MM.1S (cell line): ENCODE data around the gene ZNF638.

ENCODE experiments used
- DNase-seq: peaks from one replicate; pipeline ENCODE4 v3.0.0-alpha.2; 2015
- H2AFZ ChIP-seq: fragments of 300-600 bp; sonication (generic); 2 replicates; pipeline ENCODE4 v1.6.0; 2016; ENCODE audit warnings: antibody characterized with exemption, low read length
- H3F3A ChIP-seq: fragments of 300-600 bp; sonication (generic); 2 replicates; pipeline ENCODE4 v1.6.1; 2016; ENCODE audit warnings: mild to moderate bottlenecking, antibody characterized with exemption, low read length, moderate library complexity, mixed read lengths; ENCODE audit not compliant: insufficient read depth
- H3K27ac ChIP-seq: fragments of 300-600 bp; sonication (generic); 2 replicates; pipeline ENCODE4 v1.5.1; 2016; ENCODE audit warnings: mild to moderate bottlenecking, low read length
- H3K27me3 ChIP-seq: fragments of 300-600 bp; sonication (generic); replicated peaks from 2 replicates; pipeline ENCODE4 v1.6.0; 2016; ENCODE audit warnings: low read length; ENCODE audit not compliant: insufficient read depth
- H3K36me3 ChIP-seq: fragments of 300-600 bp; sonication (generic); replicated peaks from 2 replicates; pipeline ENCODE4 v1.6.1; 2016; ENCODE audit warnings: mild to moderate bottlenecking, low read length, mixed read lengths; ENCODE audit not compliant: insufficient read depth
- H3K4me1 ChIP-seq: fragments of 300-600 bp; sonication (generic); 2 replicates; pipeline ENCODE4 v1.6.1; 2016; ENCODE audit warnings: low read length, mixed read lengths
- H3K4me2 ChIP-seq: fragments of 300-600 bp; sonication (generic); 2 replicates; pipeline ENCODE4 v1.6.0; 2016; ENCODE audit warnings: low read depth, low read length
- H3K4me3 ChIP-seq: fragments of 300-600 bp; sonication (generic); 2 replicates; pipeline ENCODE4 v1.5.1; 2016; ENCODE audit warnings: low read length, mixed read lengths
- H3K79me2 ChIP-seq: fragments of 300-600 bp; sonication (generic); 2 replicates; pipeline ENCODE4 v1.6.1; 2016; ENCODE audit warnings: mixed run types, low read length, mixed read lengths
- H3K9ac ChIP-seq: fragments of 300-600 bp; sonication (generic); 2 replicates; pipeline ENCODE4 v1.6.1; 2016; ENCODE audit warnings: low read length, mixed read lengths
- H3K9me2 ChIP-seq: fragments of 300-600 bp; sonication (generic); replicated peaks from 2 replicates; pipeline ENCODE4 v1.6.1; 2016; ENCODE audit warnings: mild to moderate bottlenecking, low read length, mixed read lengths; ENCODE audit not compliant: insufficient read depth
- H3K9me3 ChIP-seq: fragments of 300-600 bp; sonication (generic); replicated peaks from 2 replicates; pipeline ENCODE4 v1.6.1; 2016; ENCODE audit warnings: mild to moderate bottlenecking, low read length, mixed read lengths; ENCODE audit not compliant: insufficient read depth
- H4K20me1 ChIP-seq: fragments of 300-600 bp; sonication (generic); 2 replicates; pipeline ENCODE4 v1.6.1; 2016; ENCODE audit warnings: mild to moderate bottlenecking, low read length, moderate library complexity, mixed read lengths; ENCODE audit not compliant: insufficient read depth
- EZH2 ChIP-seq: fragments of 300-600 bp; sonication (generic); optimal IDR thresholded peaks from 2 replicates; pipeline ENCODE3; 2017; ENCODE audit warnings: low read depth, mild to moderate bottlenecking, antibody characterized with exemption, low read length, mixed read lengths
- EZH2phosphoT487 ChIP-seq: fragments of 300-600 bp; sonication (generic); IDR thresholded peaks from 2 replicates; pipeline ENCODE4 v1.6.1; 2018; ENCODE audit warnings: antibody characterized with exemption, low read length
- TF ChIP-seq, protein P1 (sequence below): fragments of 300-600 bp; sonication (generic); IDR thresholded peaks from 2 replicates; pipeline ENCODE4 v1.5.1; 2016; ENCODE audit warnings: antibody characterized with exemption, low read length, mixed read lengths

Gene ZNF638

DNA sequence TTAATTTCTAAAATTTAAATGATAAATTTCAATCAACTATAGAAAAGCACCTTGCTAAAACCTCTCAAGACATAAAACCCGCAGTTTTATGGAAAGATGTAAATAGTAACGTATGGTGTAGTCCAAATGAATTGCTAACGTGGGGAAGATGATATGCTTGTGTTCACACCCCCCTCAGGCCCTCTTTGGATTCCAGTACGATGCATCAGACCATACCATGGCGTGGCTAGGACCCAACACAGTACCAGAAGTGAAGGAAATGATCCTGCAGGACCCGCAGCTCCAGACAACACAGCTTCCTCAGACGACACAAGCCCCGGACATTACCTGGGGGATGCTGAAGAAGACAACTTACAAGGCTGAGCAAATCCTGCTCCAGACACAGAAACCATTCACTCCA is 61.6 kb downstream of the ZNF638 start:
- Histone ChIP-seq H3K9me2 (no peaks in the 10 kb centered on the region), H3K27ac (no peak overlapping the region), H3K9ac (no peak overlapping the region), H3K4me1 (peaks cover 11% of the 10 kb centered on the region), H3F3A (no peaks in the 10 kb centered on the region), H3K79me2 (no peaks in the 10 kb centered on the region), H4K20me1 (no peaks in the 10 kb centered on the region), H3K36me3 (no peaks in the 10 kb centered on the region), H3K9me3 (no peaks in the 10 kb centered on the region), H3K27me3 (no peaks in the 10 kb centered on the region), H3K4me2 (no peak overlapping the region), H2AFZ (no peak overlapping the region), H3K4me3 (no peak overlapping the region)
- TF ChIP-seq EZH2phosphoT487: no peak
- TF ChIP-seq EZH2: no peak
- TF ChIP-seq, protein P1, sequence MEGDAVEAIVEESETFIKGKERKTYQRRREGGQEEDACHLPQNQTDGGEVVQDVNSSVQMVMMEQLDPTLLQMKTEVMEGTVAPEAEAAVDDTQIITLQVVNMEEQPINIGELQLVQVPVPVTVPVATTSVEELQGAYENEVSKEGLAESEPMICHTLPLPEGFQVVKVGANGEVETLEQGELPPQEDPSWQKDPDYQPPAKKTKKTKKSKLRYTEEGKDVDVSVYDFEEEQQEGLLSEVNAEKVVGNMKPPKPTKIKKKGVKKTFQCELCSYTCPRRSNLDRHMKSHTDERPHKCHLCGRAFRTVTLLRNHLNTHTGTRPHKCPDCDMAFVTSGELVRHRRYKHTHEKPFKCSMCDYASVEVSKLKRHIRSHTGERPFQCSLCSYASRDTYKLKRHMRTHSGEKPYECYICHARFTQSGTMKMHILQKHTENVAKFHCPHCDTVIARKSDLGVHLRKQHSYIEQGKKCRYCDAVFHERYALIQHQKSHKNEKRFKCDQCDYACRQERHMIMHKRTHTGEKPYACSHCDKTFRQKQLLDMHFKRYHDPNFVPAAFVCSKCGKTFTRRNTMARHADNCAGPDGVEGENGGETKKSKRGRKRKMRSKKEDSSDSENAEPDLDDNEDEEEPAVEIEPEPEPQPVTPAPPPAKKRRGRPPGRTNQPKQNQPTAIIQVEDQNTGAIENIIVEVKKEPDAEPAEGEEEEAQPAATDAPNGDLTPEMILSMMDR: no peak
- DNase-seq: no peak

DNA sequence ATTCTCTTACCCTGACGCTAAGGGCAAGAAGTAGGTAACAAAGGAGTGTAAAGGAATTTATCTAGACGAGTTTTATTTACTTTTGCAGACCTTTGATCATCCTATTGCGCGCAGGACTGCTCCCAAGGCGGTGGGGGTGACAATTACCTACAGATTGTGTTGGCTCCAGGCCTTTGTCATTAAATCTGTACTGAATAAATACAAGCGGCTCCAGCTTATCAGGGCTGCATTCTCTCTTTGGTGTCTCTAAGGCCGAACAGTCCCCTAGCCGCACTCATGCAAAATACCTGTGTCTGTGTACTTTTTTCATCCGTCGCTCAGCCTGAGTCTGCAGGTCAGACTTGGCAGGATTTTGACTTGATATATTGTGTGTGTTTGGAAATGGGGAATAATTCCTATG is 63.9 kb downstream of the ZNF638 start:
- DNase-seq: no peak

DNA sequence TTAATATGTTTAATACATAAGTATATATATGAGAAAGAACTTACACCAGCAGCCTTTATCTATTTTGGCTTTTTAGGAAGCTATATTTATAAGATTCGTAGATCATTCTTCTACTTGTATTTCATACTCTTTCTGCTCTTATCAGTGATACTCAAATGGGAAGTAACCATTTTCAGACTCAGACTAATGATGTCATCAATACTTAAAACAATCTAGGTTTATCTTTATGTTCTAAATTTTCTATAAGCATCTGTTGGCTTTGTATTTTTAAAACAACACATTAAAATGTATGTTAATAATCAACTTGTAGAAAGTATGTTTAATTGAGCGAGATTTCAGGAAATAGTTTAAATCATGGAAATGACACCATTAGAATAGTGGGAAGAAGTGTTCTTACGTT is 70.8 kb downstream of the ZNF638 start:
- no peak for TF ChIP-seq EZH2
- TF ChIP-seq EZH2phosphoT487: no peak
- TF ChIP-seq, protein P1: no peak
- Histone ChIP-seq H3F3A (no peaks in the 10 kb centered on the region), H3K36me3 (no peaks in the 10 kb centered on the region; the same call in 1 of the 2 replicates), H2AFZ (no peak overlapping the region), H3K4me3 (no peak overlapping the region), H3K9me2 (no peaks in the 10 kb centered on the region), H3K9me3 (no peaks in the 10 kb centered on the region), H3K4me2 (no peak overlapping the region), H3K4me1 (peaks cover 8% of the 10 kb centered on the region), H3K79me2 (no peaks in the 10 kb centered on the region), H3K27me3 (no peaks in the 10 kb centered on the region), H3K9ac (no peak overlapping the region), H4K20me1 (no peaks in the 10 kb centered on the region), H3K27ac (no peak overlapping the region)
- no peak for DNase-seq

More for the DNA sequence above, 63.9 kb downstream of the ZNF638 start:
- Histone ChIP-seq H3K9me2 (no peaks in the 10 kb centered on the region), H3K27me3 (no peaks in the 10 kb centered on the region), H4K20me1 (no peaks in the 10 kb centered on the region), H3K9me3 (no peaks in the 10 kb centered on the region), H3K4me3 (no peak overlapping the region), H3K4me2 (no peak overlapping the region), H3F3A (no peaks in the 10 kb centered on the region), H3K27ac (no peak overlapping the region), H3K9ac (no peak overlapping the region), H3K4me1 (peaks cover 12% of the 10 kb centered on the region), H3K79me2 (no peaks in the 10 kb centered on the region), H2AFZ (no peak overlapping the region), H3K36me3 (no peaks in the 10 kb centered on the region)
- TF ChIP-seq EZH2phosphoT487: no peak
- TF ChIP-seq EZH2: no peak
- TF ChIP-seq, protein P1: no peak
